Transverse colon (tissue), 4 donors: ENCODE measurements around the gene KLHDC7B. TPM values are rescaled to one million over a fixed set of nuclear protein-coding genes. Genes with fewer than 3 reads are reported as not detected.

Experiments
- DNase-seq: peaks from one replicate; pipeline ENCODE4 v3.0.0-alpha.2; 2019
- H3K27ac ChIP-seq, 4 donors: fragments of 200-600 bp; sonication (generic); 2 replicates each; pipeline ENCODE4 v1.5.1; 2016 to 2018; ENCODE audit warnings: inconsistent platforms in 4 of 4
- H3K27me3 ChIP-seq: fragments of 200-600 bp; sonication (generic); 2 replicates; pipeline ENCODE4 v1.5.1; 2017; ENCODE audit warnings: inconsistent platforms
- H3K36me3 ChIP-seq, 4 donors: fragments of 200-600 bp; sonication (generic); 2 replicates each; pipeline ENCODE4 v1.5.1; 2017 to 2019; ENCODE audit warnings: inconsistent platforms in 4 of 4
- H3K4me1 ChIP-seq, 4 donors: fragments of 200-600 bp; sonication (generic); 2 replicates each; pipeline ENCODE4 v1.5.1; 2017 to 2020; ENCODE audit warnings: inconsistent platforms in 4 of 4
- H3K4me3 ChIP-seq, 4 donors: fragments of 200-600 bp; sonication (generic); 1 replicate in 1 of 4; 2 replicates in 3 of 4; pipeline versions ENCODE4 v1.5.1 to v1.6.1; 2017 to 2019; ENCODE audit warnings: inconsistent platforms in 4 of 4
- H3K9me3 ChIP-seq, 2 donors: fragments of 200-600 bp; sonication (generic); 2 replicates each; pipeline ENCODE4 v1.5.1; 2017 to 2019; ENCODE audit warnings: inconsistent platforms in 2 of 2
- EP300 ChIP-seq: sonication (generic); formaldehyde crosslinking; IDR thresholded peaks from one replicate; pipeline ENCODE4 v1.6.1; 2017; ENCODE audit warnings: antibody characterized with exemption, low read depth
- POLR2A ChIP-seq: fragments of 450-650 bp; IDR thresholded peaks from one replicate; pipeline ENCODE4 v1.6.1; 2016; ENCODE audit warnings: antibody characterized with exemption, mild to moderate bottlenecking, moderate library complexity
- POLR2AphosphoS5 ChIP-seq, 3 donors: sonication (generic); formaldehyde crosslinking; IDR thresholded peaks; one replicate each; pipeline ENCODE4 v1.6.1; 2016; ENCODE audit warnings: antibody characterized with exemption in 3 of 3
- WGBS, 2 donors: methylation state at CpG; one replicate each; pipeline ENCODE4 v1.1.5; 2018; ENCODE audit warnings: low coverage in 1 of 2; 5-methylcytosine and 5-hydroxymethylcytosine counted together
- in situ Hi-C, 4 donors: fragments of 200-750 bp; cut with MboI; loops; one replicate each; pipeline versions ENCODE4 v1.15.0 to v1.15.1; 2017; ENCODE audit warnings: low sequenced_read_pairs in 3 of 4, low pct_ligation_motif_present in 1 of 4, low pct_unique_long_range_greater_than_20kb in 1 of 4
- intact Hi-C: fragments of 100-400 bp; cut with DNase I; formaldehyde crosslinking; loops from one replicate; pipeline ENCODE4 v1.15.1; 2023; ENCODE audit warnings: low total_unique reads
- total RNA-seq, 4 donors: library from RNA; depleted of rRNA; stranded (reverse); fragments of >200 nt; gene quantifications; one replicate each; pipeline ENCODE4 v1.1.0, GENCODE V29; 2016
- TF ChIP-seq, protein P1 (sequence below), 5 experiments: fragments of 200-600 bp in 3 of 5; fragments of 450-650 bp in 2 of 5; sonication (generic) in 3 of 5; IDR thresholded peaks; 1 replicate in 2 of 5; 2 replicates in 3 of 5; pipeline ENCODE4 v1.5.1; 2016 to 2017; ENCODE audit warnings: antibody characterized with exemption in 5 of 5, inconsistent platforms in 3 of 5, mild to moderate bottlenecking in 2 of 5, moderate library complexity in 1 of 5

KLHDC7B gene
- total RNA-seq, 4 donors from 2014 or later, result 0.14 to 1.5 (median 0.32) TPM; not detected in 1

DNA sequence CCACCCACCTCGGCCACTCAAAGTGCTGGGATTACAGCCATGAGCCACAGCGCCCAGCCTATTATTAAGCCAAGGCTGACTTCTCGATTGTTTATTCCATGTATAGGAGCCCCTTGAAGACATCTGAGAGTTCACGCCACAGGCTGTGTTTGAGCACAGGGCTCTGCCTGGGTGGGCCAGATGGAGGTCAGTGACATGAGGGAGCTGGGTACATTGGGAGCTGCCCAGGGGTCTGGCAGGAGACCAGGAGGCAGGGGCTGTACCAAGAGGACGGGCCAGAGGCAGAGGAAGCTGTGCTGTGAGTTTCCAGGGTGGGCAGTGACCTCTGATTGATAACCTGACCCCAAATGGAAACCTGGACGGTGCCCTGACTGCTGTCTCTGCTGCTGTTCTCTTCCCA lies 43.6 kb upstream of the KLHDC7B start:
- in situ Hi-C loops, result no loop called here
- 87% methylated on average over 6 of the region's 6 CpGs; no CpG with 5 or more reads in 1 of the 2 donors for WGBS, 2 donors
- Histone ChIP-seq H3K36me3 (peaks cover 0 to 4% (median 0%) of the 10 kb centered on the region in 4 donors), H3K9me3 (no peaks in the 10 kb centered on the region), H3K4me3 (no peak overlapping the region), H3K4me1 (peaks cover 8 to 28% (median 19%) of the 10 kb centered on the region in 4 donors), H3K27ac (no peak overlapping the region), H3K27me3 (no peaks in the 10 kb centered on the region)
- TF ChIP-seq POLR2A (no peak), POLR2AphosphoS5 (IDR thresholded peaks at IDR 0.05) (no peak), EP300 (no peak)
- TF ChIP-seq, protein P1, sequence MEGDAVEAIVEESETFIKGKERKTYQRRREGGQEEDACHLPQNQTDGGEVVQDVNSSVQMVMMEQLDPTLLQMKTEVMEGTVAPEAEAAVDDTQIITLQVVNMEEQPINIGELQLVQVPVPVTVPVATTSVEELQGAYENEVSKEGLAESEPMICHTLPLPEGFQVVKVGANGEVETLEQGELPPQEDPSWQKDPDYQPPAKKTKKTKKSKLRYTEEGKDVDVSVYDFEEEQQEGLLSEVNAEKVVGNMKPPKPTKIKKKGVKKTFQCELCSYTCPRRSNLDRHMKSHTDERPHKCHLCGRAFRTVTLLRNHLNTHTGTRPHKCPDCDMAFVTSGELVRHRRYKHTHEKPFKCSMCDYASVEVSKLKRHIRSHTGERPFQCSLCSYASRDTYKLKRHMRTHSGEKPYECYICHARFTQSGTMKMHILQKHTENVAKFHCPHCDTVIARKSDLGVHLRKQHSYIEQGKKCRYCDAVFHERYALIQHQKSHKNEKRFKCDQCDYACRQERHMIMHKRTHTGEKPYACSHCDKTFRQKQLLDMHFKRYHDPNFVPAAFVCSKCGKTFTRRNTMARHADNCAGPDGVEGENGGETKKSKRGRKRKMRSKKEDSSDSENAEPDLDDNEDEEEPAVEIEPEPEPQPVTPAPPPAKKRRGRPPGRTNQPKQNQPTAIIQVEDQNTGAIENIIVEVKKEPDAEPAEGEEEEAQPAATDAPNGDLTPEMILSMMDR (IDR thresholded peaks at IDR 0.05), result no peak
- intact Hi-C loops, result no loop called here
- no peak for DNase-seq

DNA sequence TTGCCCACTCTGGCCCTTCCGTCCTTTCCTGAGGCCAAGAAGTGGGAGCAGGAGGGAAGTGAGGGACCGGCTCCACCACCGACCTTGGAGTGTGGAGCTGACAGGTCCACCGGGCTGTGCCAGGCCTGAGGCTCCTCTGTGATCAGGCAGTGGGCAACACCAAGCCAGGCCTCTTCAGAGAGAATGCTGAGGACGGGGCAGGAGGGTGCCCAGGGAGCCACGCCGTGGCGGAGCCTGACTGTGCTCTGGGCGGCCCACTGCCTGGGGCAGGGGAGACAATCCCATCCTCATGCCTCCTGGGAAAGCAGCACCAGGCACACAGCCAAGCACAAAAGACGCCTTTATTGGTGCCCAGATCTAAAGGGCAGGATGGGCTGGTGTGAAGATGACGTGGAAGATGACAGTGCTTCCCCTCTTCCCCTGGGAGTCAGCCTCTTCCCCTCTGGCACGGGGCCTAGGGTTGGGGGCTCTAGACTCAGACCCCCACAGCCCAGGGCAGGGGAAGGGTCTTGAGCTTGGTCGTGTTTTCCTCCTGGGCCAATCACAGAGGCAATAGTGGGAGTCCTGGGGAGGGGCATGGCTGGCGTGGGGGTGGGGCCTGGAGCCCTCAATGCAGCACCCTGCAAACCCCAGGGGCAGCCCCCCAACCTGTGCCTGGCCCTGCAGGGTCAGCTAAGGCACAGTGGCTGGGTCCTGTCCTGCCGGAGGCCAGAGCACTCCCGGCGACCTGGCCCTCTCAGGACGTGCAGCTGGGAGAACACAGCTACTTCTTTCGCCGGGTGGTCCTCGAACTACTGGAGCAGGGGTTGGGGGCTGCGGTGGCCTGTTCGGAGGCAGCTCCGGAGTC lies 42.8 kb upstream of the KLHDC7B start:
- in situ Hi-C loops (no loop called here), intact Hi-C loops (no loop called here)
- TF ChIP-seq EP300 (no peak), POLR2AphosphoS5 (IDR thresholded peaks at IDR 0.05) (no peak), POLR2A (no peak)
- TF ChIP-seq, protein P1 (IDR thresholded peaks at IDR 0.05), result no peak
- H3K27ac ChIP-seq, result no peak overlapping the region
- H3K9me3 ChIP-seq, result no peaks in the 10 kb centered on the region
- no peak overlapping the region for H3K4me3 ChIP-seq
- H3K27me3 ChIP-seq, result no peaks in the 10 kb centered on the region
- H3K4me1 ChIP-seq, result peaks cover 8 to 23% (median 15%) of the 10 kb centered on the region in 4 donors
- no peak for DNase-seq
- WGBS, 2 donors, result 85% methylated on average over 15 of the region's 24 CpGs; no CpG with 5 or more reads in 1 of the 2 donors
- H3K36me3 ChIP-seq, result peaks cover 0 to 4% (median 0%) of the 10 kb centered on the region in 4 donors

DNA sequence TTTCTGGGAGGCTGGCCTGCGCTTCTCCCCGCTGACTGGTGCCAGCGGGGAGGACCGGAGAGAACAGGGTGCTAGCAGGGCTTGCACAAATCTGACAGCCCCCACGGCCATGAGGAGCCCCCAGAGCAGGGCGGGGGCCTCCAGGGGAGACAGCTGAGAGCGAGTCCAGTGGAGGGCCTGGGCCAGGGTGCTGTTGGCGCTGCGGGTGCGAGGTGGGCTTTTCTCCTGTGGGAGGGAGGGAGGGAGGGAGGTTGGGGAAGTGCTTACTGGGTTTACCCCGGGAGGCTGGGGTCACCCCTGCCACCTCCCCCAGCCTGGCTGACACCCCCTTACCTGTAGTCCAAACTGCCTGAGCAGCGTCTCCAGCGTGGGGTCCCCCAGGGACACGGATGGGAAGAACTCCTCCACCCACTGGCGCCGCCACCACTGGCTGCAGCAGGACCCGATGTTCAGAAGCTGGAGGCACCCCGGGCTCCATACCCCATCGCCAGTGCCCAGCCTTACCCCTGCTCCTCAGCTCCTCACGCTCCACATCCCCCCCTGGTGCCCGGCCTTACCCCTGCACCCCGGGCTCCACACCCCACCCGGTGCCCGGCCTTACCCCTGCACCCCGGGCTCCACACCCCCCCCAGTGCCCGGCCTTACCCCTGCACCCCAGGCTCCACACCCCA lies 42.1 kb upstream of the KLHDC7B start:
- Histone ChIP-seq H3K27ac (no peak overlapping the region), H3K4me1 (peaks cover 8 to 21% (median 12%) of the 10 kb centered on the region in 4 donors), H3K27me3 (no peaks in the 10 kb centered on the region), H3K4me3 (no peak overlapping the region), H3K9me3 (no peaks in the 10 kb centered on the region), H3K36me3 (peaks cover 0 to 4% (median 0%) of the 10 kb centered on the region in 4 donors)
- TF ChIP-seq, protein P1 (IDR thresholded peaks at IDR 0.05), result no peak
- TF ChIP-seq POLR2AphosphoS5 (IDR thresholded peaks at IDR 0.05) (no peak), EP300 (no peak), POLR2A (no peak)
- 97% methylated on average over 20 of the region's 26 CpGs; no CpG with 5 or more reads in 1 of the 2 donors for WGBS, 2 donors
- intact Hi-C loops, result no loop called here
- in situ Hi-C loops, result no loop called here
- no peak for DNase-seq
